MCF 10A (cell line): ENCODE measurements around the gene SNX33. TPM values are rescaled to one million over a fixed set of nuclear protein-coding genes. Genes with fewer than 3 reads are reported as not detected.
"Not testable (repeated sequence)": the region's sequence is repeated elsewhere in the genome, so short reads cannot be mapped to it uniquely, and the experiment has no call there.

Experiments
- BruUV-seq: library from RNA; stranded (reverse); fragments of 400-500 nt; replicated peaks from 2 replicates; lab custom pipeline; 2021; lab: Mats Ljungman, UMichigan
- CTCF ChIA-PET: fragments of 300-600 bp; sonication (Branson Sonifier 250); formaldehyde crosslinking; extraction: SDS; loops from one replicate; lab custom pipeline; 2021; ENCODE audit warnings: antibody characterized with exemption, inconsistent platforms; lab: Yijun Ruan, JAX
- POLR2A ChIA-PET: fragments of 300-600, 350-650 bp; sonication (Branson Sonifier 250); formaldehyde crosslinking; extraction: SDS; loops from one replicate; lab custom pipeline; 2020; ENCODE audit warnings: antibody characterized with exemption, inconsistent platforms; lab: Yijun Ruan, JAX
- DNase-seq: peaks from one replicate; pipeline ENCODE4 v3.0.0-alpha.2; 2018; ENCODE audit not compliant: unreplicated experiment
- H3K27ac Mint-ChIP-seq: one replicate; pipeline ENCODE4 v1.8.0; 2022; ENCODE audit warnings: mild to moderate bottlenecking, low read depth, mixed read lengths; ENCODE audit not compliant: unreplicated experiment
- H3K27me3 Mint-ChIP-seq: one replicate; pipeline ENCODE4 v1.8.0; 2022; ENCODE audit warnings: mixed read lengths; ENCODE audit not compliant: insufficient read depth, unreplicated experiment
- H3K36me3 Mint-ChIP-seq: one replicate; pipeline ENCODE4 v1.8.0; 2022; ENCODE audit warnings: mild to moderate bottlenecking, moderate library complexity, mixed read lengths; ENCODE audit not compliant: insufficient read depth, unreplicated experiment
- H3K4me1 Mint-ChIP-seq: one replicate; pipeline ENCODE4 v1.8.0; 2022; ENCODE audit warnings: mixed read lengths; ENCODE audit not compliant: insufficient read depth, unreplicated experiment
- H3K4me3 Mint-ChIP-seq: one replicate; pipeline ENCODE4 v1.8.0; 2022; ENCODE audit warnings: mild to moderate bottlenecking, moderate library complexity, mixed read lengths; ENCODE audit not compliant: unreplicated experiment
- H3K9me3 Mint-ChIP-seq: one replicate; pipeline ENCODE4 v1.8.0; 2022; ENCODE audit warnings: mixed read lengths; ENCODE audit not compliant: unreplicated experiment
- intact Hi-C: fragments of 100-400 bp; cut with micrococcal nuclease; formaldehyde crosslinking; loops from 2 replicates; pipeline ENCODE4 v1.14.1; 2022
- total RNA-seq: library from RNA; stranded (reverse); gene quantifications from 2 replicates; pipeline ENCODE4 v1.2.3, GENCODE V29; 2022
- TF ChIP-seq, protein P1 (sequence below): fragments of 200-600 bp; IDR thresholded peaks from one replicate; pipeline ENCODE4 v1.8.0; 2022; ENCODE audit warnings: antibody characterized with exemption, mild to moderate bottlenecking; ENCODE audit not compliant: unreplicated experiment

SNX33 gene
- total RNA-seq, 1 experiment from 2014 or later = 15.2 TPM

GRCh38 chr15:75680007-75680789, 32.5 kb downstream of the SNX33 start:
- BruUV-seq = no TSS peak
- intact Hi-C loops = no loop called here
- no peak for DNase-seq
- CTCF ChIA-PET = interaction anchor here (0.5 to 2.7 kb wide), 8 partner anchors 10 to 312 kb away, joined by 3 to 9 read pairs (median 4); partner anchors contain the start of gene MAN2C1
- Mint-ChIP-seq H3K9me3 (no peaks in the 10 kb centered on the region), H3K4me3 (no peak overlapping the region), H3K27ac (no peak overlapping the region), H3K4me1 (peaks cover 9% of the 10 kb centered on the region), H3K36me3 (no peaks in the 10 kb centered on the region), H3K27me3 (no peaks in the 10 kb centered on the region)
- TF ChIP-seq, protein P1, sequence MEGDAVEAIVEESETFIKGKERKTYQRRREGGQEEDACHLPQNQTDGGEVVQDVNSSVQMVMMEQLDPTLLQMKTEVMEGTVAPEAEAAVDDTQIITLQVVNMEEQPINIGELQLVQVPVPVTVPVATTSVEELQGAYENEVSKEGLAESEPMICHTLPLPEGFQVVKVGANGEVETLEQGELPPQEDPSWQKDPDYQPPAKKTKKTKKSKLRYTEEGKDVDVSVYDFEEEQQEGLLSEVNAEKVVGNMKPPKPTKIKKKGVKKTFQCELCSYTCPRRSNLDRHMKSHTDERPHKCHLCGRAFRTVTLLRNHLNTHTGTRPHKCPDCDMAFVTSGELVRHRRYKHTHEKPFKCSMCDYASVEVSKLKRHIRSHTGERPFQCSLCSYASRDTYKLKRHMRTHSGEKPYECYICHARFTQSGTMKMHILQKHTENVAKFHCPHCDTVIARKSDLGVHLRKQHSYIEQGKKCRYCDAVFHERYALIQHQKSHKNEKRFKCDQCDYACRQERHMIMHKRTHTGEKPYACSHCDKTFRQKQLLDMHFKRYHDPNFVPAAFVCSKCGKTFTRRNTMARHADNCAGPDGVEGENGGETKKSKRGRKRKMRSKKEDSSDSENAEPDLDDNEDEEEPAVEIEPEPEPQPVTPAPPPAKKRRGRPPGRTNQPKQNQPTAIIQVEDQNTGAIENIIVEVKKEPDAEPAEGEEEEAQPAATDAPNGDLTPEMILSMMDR = no peak
- POLR2A ChIA-PET = interaction anchor here (1.0 to 2.4 kb wide), 2 partner anchors 13 to 42 kb away, joined by 4 to 8 read pairs; no protein-coding TSS in a partner anchor

GRCh38 chr15:75682181-75683135, 34.7 kb downstream of the SNX33 start:
- ChIA-PET CTCF (interaction anchor here (0.6 to 7.3 kb wide), 15 partner anchors 10 to 1118 kb away, joined by 3 to 93 read pairs (median 5); partner anchors contain the start of genes IMP3 and SNX33), POLR2A (interaction anchor here (1.2 to 1.4 kb wide), 2 partner anchors 62 to 229 kb away, joined by 3 to 4 read pairs; no protein-coding TSS in a partner anchor)
- TF ChIP-seq, protein P1 = no peak
- no peak for DNase-seq
- H3K4me1 Mint-ChIP-seq = peaks cover 9% of the 10 kb centered on the region
- no TSS peak for BruUV-seq
- no peaks in the 10 kb centered on the region for H3K36me3 Mint-ChIP-seq
- H3K4me3 Mint-ChIP-seq = no peak overlapping the region
- no peaks in the 10 kb centered on the region for H3K27me3 Mint-ChIP-seq
- no peaks in the 10 kb centered on the region for H3K9me3 Mint-ChIP-seq
- no peak overlapping the region for H3K27ac Mint-ChIP-seq
- intact Hi-C loops = loop anchor here (1.0 to 2.0 kb wide), 3 partner anchors 34 to 174 kb away; no protein-coding TSS in a partner anchor

- intact Hi-C loops = loop anchor here (1.0 to 2.0 kb wide), 4 partner anchors 35 to 317 kb away; no protein-coding TSS in a partner anchor
- H3K27me3 Mint-ChIP-seq, BruUV-seq, H3K27ac Mint-ChIP-seq, H3K4me1 Mint-ChIP-seq, H3K36me3 Mint-ChIP-seq, H3K4me3 Mint-ChIP-seq, H3K9me3 Mint-ChIP-seq: not testable (repeated sequence)
- CTCF ChIA-PET = interaction anchor here (0.6 to 7.3 kb wide), 15 partner anchors 9 to 235 kb away, joined by 3 to 93 read pairs (median 5); partner anchors contain the start of gene FBXO22
- TF ChIP-seq, protein P1 = peak; percentile 94
- DNase-seq = peak; percentile 57
- POLR2A ChIA-PET = interaction anchor here (0.7 to 1.3 kb wide), 3 partner anchors 44 to 175 kb away, joined by 3 read pairs; partner anchors contain the start of gene IMP3
Observed at GRCh38 chr15:75683646-75684312, 36.1 kb downstream of the SNX33 start.
